Measurements from ENCODE around the gene C9orf85.

Gene C9orf85

GRCh38 chr9:71904076-71904475 is 7.4 kb upstream of the C9orf85 start:
- no peak for DNase-seq (ENCODE audit: low read depth in 2 of 2)

- no peak for DNase-seq (ENCODE audit: low read depth in 2 of 2)
These were observed 2.6 kb upstream of the C9orf85 start for GRCh38 chr9:71908825-71909224.

GRCh38 chr9:71909887-71910649 is 1.4 kb upstream of the C9orf85 start:
- DNase-seq (ENCODE audit: low read depth in 2 of 2), result no peak

- no peak for DNase-seq (ENCODE audit: low read depth in 2 of 2)
These were observed 784 bp upstream of the C9orf85 start for GRCh38 chr9:71910650-71911060.

- DNase-seq (ENCODE audit: low read depth in 2 of 2), result no peak
These were observed 483 bp downstream of the C9orf85 start for GRCh38 chr9:71911908-71912335.

GRCh38 chr9:71915495-71915894 is 4.1 kb downstream of the C9orf85 start:
- no peak for DNase-seq (ENCODE audit: low read depth in 2 of 2)

- DNase-seq (ENCODE audit: low read depth in 2 of 2), result no peak
These were observed 5.5 kb downstream of the C9orf85 start for GRCh38 chr9:71916834-71917534.

GRCh38 chr9:71918419-71918818 is 7.0 kb downstream of the C9orf85 start:
- no peak for DNase-seq (ENCODE audit: low read depth in 2 of 2)

- no peak for DNase-seq (ENCODE audit: low read depth in 2 of 2)
These were observed 9.2 kb downstream of the C9orf85 start for GRCh38 chr9:71920456-71921189.

- DNase-seq (ENCODE audit: low read depth in 2 of 2), result no peak
These were observed 9.9 kb downstream of the C9orf85 start for GRCh38 chr9:71921190-71921814.

GRCh38 chr9:71924576-71924975 is 13.1 kb downstream of the C9orf85 start:
- DNase-seq (ENCODE audit: low read depth in 2 of 2), result no peak

GRCh38 chr9:71925834-71926233 is 14.4 kb downstream of the C9orf85 start:
- DNase-seq (ENCODE audit: low read depth in 2 of 2), result no peak

GRCh38 chr9:71928376-71928775 is 16.9 kb downstream of the C9orf85 start:
- DNase-seq (ENCODE audit: low read depth in 2 of 2), result no peak

- no peak for DNase-seq (ENCODE audit: low read depth in 2 of 2)
These were observed 17.4 kb downstream of the C9orf85 start for GRCh38 chr9:71928806-71929205.

- DNase-seq (ENCODE audit: low read depth in 2 of 2), result no peak
These were observed 17.8 kb downstream of the C9orf85 start for GRCh38 chr9:71929223-71929622.

GRCh38 chr9:71929791-71930440 is 18.5 kb downstream of the C9orf85 start:
- no peak for DNase-seq (ENCODE audit: low read depth in 2 of 2)

GRCh38 chr9:71931166-71931565 is 19.7 kb downstream of the C9orf85 start:
- no peak for DNase-seq (ENCODE audit: low read depth in 2 of 2)

GRCh38 chr9:71936066-71936465 is 24.6 kb downstream of the C9orf85 start:
- DNase-seq (ENCODE audit: low read depth in 2 of 2), result no peak

GRCh38 chr9:71937070-71937625 is 25.7 kb downstream of the C9orf85 start:
- DNase-seq (ENCODE audit: low read depth in 2 of 2), result no peak

- DNase-seq (ENCODE audit: low read depth in 2 of 2), result no peak
These were observed 26.5 kb downstream of the C9orf85 start for GRCh38 chr9:71937898-71938297.

GRCh38 chr9:71941060-71941568 is 29.7 kb downstream of the C9orf85 start:
- DNase-seq (ENCODE audit: low read depth in 2 of 2), result no peak

Data from activated CD8-positive, alpha-beta memory T cell treated with anti-CD3 and anti-CD28 coated beads for 4 hours (primary cell).